Activated CD4-positive, alpha-beta T cell treated with anti-CD3 and anti-CD28 coated beads, Interleukin-2, amount 50 U/mL, for 4 hours (primary cell): ENCODE measurements around the gene TCFL5.
A peak's percentile ranks its signal among the peaks of the same experiment; 100 is the strongest.

Experiments used
- DNase-seq, 2 experiments: peaks; one replicate each; pipeline ENCODE4 v3.0.0-alpha.2; 2020

Gene TCFL5

DNA sequence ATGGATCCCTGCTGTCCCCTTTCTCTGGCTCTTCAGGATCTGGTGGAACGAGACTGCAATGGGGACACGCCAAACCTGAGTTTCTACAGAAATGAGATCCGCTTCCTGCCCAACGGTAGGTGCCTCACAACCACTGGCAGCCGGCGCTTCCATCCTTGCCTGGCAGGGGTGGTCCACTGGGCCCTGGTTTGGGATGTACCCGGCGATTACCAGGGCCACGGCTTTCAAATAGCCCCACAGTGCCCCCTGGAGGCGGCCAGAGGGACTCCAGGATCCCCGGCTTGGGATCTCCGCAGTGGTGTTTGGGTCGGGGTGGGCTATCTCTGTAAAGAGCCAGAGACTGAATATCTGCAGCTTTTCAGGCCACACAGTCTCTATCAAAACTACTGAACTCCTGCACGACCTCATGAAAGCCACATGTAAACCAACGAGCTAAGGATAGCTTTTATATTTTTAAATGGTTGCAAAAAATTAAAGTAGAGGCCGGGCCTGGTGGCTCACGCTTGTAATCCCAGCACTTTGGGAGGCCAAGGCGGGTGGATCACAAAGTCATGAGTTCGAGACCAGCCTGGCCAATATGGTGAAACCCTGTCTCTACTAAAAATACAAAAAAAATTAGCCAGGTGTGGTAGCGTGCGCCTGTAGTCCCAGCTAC is 53.3 kb downstream of the TCFL5 start:
- DNase-seq = peak; percentile 59 to 68

DNA sequence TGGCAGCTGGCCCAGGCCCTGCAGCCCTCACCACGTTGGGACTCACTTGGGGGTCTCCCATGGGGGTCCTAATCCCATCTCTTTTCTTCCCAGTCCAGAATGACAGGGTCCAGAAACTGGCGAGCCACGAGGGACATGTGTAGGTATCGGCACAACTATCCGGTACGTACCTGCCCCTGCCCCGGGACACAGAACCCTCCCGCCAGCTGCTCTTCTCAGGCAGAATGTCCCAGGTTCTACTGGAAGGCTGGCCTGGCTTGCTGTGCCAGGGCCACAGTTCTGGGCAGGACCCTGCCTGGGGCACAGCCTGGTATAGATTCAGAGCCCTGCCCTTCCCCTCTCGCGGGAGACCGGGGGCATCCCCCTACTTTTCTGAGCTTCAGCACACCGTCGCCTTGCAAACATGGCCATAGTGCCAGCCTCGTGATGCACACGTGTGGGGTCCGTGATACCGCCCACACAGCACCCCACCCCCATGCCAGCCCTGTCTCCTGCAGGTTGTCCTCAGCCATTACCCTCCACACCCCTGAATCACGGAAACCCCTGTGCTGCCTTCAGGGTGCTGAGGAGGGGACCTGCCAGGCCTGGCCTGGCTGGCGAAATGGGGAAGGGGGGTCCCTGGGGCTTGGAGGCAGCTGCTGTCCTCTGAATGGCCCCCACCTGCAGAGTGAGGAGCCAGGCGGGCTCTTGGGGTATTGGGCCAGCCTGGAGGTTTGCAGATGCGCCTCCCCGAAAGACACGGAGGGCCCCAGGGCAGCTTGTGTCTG is 54.0 kb downstream of the TCFL5 start:
- DNase-seq = no peak

DNA sequence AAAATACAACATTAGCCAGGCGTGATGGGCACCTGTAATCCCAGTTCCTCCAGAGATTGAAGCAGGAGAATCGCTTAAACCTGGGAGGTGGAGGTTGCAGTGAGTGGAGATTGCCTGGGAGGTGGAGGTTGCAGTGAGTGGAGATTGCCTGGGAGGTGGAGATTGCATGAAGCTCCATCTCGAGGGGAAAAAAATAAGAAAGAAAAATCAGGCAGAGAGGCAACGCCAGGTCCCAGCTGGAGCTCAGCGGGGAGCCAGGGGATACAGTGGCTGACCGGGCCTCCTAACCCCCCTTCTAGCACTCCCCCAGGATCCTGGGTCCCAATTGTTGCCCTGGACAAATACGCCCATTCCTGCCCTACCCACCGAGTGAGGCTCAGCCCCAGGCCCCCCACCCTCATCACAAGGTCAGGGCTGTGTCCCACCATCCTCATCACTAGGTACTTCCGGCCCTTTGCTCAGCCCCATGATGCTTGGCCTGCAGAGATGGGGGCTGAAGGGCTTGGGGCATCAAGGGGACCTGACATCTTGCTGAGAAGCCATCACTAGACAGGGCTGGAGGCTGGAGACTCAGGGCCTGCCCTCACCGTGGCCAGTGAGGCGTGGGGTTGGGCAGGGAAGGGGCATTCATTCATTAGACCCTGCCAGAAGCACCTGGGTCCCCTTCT is 55.1 kb downstream of the TCFL5 start:
- DNase-seq = no peak

DNA sequence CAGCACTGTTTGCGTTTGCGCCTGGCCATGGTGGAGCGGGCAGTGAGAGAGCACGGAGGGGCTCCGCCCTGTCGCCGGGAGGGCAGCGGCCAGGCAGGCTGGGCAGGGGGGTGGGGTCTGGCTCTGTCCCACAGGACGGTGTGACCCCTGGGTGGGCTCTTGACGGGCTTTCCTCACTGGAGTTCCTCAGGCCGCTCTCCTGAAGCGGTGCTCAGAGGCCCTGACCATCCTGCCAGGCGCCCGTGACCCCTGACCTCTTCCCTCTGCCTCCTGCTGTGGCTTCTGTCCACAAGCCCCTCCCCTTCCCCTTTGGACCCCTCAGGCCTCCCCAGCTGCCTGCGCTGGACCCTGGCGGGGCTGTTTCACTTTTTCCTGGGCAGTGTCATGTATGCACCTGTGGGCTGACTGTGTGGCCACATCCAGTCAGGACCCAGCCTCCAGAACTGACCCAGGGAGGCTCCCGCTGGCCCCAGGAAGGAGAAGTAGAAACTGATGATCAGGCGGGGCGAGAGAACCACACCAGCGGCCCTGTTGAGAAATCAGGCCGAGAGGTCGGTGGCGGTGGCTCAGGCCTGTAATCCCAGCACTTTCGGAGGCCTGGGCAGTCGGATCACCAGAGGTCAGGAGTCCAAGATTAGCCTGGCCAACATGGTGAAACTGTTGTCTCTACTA is 55.8 kb downstream of the TCFL5 start:
- no peak for DNase-seq

DNA sequence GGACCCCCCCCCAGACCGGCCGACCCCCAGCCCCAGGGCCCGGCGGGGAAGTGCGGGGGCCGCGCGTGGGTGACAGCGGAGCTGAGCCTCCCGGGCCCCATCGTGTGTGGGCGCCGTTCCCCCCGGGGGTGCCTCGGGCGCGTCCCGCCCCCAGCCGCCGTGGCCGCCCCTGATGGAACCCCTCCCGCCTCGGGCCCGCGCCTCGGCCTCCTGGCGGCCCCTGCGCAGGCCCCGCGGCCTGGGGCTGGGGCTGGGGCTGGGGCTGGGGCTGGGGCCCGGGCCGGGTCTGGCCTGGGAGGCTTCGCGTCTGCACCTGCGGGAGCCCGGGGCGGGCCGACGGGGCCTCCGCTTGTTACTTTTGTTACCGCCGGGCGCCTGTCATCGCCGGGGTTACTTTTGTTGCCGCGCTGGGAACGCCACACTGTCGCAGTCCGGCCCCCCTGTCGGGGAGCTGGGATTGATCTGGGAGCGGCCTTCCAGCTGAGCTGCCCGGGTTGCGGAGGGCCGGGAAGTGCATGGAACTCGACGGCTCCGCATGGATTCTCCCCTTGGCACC is 56.4 kb downstream of the TCFL5 start:
- DNase-seq = peak; percentile 50 to 57

DNA sequence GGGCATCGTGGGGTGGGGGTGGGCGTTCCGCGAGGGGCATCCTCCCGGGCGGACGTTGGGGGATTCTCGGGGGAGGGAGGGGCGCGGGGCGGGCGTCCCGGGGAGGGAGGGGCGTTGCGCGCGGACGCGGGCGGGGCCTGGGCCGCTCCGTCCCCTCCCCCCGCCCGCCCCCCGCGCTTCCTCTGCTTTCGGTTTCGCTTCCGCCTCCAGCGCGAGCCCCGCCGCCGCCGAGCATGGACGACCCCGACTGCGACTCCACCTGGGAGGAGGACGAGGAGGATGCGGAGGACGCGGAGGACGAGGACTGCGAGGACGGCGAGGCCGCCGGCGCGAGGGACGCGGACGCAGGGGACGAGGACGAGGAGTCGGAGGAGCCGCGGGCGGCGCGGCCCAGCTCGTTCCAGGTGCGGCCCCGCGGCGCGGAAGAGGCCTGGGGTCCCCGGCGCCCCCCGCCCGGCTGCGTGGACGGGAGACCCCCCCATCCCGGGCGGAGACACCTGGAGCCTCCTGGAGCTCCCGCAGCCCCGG is 56.9 kb downstream of the TCFL5 start, which contains the start of gene OGFR:
Gene OGFR (plus strand): TSS at position 209 of the 528 bp plus-strand sequence. CDS start 25 bp downstream, at position 234.
- peak; percentile 64 to 68 for DNase-seq

DNA sequence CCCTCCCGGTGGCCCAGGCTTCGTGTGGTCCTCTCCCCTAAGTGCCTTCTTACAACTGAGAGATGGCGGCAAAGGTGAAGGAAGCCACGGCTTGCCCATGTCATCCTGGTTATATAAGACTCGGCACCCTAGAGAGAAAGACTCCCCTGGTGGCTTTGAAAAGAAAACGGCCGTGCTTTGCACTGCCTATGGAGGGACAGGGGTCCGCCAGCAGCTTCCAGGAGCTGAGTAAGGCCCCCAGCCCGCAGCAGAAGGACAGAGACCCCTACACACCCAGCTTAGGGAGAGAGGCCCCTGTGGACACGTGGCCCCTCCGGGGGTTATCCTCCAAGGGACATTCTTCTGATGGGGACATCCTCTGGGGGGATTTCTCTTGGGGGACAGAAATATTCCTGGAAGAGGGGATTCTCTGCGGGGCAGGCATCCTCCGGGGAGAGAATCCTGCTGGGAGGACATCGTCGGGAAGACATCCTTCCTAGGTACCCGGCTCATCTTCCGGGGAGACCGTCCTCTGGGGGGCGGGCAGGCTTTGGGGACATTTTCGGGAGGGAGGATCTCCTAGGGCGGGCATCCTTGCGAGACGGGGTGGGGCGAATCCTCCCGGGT is 57.5 kb downstream of the TCFL5 start:
- no peak for DNase-seq

DNA sequence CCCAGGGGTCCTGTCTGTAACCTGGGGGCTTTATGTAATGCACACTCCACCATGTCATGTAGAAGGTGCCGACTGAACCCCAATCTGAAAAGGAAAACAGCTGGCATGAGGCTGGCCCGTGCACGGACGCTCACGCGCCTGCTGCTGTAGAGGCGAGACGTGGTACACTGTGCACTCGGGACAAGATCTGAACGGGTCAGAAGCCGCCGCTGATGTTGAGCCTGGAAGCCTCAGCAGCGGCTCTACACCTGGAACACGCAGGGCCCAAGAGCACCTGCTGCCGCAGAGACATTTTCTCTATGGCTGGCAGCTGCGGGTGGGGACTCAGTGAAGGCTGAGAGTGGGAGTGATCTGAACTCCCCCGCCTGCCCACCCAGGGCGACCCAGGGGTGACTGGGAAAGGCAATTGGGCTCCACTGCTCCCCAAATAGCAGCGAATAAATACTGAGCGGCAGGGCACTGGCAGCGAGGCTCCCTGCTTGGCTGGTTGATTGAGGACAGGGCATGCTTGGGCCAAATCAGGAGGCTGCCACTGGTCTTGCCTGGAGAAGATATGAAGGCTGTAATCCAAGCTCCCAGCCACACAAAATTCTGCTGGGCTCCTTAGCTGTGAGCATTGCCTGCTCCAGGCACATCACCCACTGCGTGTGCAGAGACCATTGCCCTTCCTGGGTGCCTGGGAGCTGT is 59.5 kb downstream of the TCFL5 start:
- no peak for DNase-seq

DNA sequence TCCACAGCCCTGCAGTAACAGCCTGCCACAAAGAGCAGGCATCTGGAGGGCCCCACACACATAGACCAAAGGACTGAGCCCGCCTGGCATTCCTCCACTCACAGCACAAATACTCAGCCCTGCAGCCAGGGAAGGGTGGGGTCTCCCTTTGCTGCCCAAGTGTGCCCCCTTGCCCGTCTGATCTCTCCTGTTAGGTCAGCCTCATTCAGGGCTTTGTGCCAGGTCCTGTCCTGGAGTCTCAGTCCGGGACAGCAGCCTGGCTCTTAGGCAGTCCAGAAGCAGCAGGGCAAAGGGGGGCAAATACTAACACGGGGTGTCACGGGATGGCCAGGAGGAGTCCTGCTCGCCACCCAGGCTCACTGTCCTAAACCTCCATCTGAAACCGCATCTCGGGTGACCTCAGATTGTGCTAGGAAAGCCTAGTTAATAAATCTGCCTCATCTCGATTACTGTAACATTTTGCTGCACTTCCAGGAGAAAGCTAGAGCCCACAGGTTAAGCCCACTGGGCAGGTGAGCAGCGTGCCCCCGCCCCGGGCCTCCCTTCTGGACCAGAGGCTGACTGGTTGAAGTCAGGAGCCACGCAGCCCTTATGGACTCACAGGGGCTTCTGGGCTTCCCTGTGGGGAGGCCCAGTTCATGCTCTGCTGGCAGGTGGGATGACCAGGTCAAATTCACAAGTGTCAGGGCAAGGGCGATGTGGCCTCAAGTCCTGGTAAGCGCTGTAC is 60.2 kb downstream of the TCFL5 start:
- DNase-seq = no peak

DNA sequence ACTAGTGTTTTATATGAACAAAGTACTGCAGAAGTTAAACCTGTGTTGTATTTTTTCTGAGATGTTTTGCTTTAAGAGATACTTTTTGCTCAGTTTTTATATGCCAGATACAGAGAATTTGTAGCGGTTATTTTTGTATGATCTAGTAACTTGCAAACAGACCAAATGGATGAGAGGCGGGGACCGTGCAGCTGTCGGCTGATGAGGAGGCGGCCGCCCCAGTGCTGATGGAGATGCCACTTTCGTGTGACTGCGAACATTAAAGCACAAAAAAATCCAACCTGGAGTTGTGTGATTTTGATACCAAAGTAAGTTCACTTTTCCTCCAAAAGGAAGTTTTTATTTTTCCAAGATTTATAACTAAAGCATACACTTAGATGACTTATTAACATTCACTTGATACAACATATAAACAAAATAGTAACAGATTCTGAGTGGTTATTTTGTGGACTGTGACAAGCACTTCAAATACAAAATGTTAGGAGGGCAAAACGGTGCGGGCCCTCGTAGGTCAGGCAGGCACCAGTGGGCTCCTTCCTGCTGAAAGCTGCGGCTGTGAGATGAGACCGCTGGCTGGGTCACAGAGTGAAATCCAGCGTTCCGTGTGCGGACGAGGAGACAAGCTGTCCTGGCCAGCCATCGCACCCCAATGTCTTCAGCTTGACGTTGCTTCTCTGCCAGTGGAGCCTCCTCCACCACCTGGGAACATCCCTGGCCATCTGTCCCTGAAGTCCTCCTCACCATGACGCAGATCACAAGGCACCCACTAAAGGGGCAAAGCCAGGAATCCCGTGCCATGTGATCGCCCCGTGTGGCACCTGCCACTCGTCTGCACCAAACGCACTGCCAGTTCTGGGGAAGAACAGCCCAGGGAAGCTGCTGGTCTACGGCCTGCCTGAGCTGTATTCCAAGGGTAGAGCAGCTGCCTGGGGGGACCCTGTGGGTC is 61.0 kb downstream of the TCFL5 start:
- DNase-seq = no peak

DNA sequence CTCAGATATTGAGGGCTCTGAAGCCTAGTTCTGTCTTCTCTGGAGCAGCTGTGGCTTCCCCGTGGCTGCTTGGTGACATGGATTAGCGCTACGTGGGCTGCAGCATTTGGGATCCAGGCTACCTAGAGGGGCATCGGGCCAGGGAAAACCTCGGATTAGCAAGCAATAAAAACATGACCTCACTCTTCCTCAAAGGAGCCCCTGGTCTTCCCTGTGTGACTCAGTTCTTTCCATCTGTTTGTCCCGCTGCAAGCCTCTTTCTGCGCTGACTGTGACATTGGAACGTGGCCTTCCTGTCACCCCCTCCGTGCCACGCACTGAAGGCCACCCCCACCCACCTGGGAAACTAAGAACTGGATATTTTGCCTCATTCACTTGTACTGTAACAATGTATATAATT is 61.7 kb downstream of the TCFL5 start:
- DNase-seq = no peak

DNA sequence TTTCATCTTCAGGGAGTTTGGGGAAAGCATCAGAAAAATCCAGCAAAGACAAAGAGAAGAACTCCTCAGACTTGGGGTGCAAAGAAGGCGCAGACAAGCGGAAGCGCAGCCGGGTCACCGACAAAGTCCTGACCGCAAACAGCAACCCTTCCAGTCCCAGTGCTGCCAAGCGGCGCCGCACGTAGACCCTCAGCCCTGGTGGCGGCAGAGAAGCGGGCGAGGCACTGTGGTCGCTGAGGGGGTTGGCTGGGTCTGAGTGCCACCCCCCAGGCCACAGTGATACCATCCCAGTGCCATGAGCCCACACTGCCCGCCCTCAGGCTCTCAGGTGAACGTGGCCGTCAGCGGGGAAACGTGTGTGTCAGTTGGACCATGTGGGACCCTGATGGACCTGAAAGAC is 62.2 kb downstream of the TCFL5 start:
- DNase-seq = no peak

DNA sequence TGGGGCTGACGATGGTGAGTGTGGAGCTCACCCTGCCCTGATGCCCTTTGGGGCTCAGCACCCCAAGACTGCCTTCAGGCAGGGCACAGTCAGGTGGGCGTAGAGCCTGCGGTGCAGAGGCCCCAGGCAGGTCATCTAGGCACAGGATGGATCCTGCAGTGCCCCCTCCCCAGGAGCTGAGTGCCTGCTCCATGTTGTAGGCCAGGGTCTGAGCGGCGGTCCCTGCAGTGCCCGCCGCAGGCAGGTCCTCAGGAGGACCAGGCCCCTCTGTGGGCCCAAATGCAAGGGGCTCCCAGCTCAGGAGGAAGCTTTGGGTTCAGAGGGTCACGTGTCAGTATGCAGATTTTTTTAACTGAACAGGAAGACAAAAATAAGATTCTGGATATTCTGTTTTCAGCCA is 62.6 kb downstream of the TCFL5 start:
- DNase-seq = no peak

DNA sequence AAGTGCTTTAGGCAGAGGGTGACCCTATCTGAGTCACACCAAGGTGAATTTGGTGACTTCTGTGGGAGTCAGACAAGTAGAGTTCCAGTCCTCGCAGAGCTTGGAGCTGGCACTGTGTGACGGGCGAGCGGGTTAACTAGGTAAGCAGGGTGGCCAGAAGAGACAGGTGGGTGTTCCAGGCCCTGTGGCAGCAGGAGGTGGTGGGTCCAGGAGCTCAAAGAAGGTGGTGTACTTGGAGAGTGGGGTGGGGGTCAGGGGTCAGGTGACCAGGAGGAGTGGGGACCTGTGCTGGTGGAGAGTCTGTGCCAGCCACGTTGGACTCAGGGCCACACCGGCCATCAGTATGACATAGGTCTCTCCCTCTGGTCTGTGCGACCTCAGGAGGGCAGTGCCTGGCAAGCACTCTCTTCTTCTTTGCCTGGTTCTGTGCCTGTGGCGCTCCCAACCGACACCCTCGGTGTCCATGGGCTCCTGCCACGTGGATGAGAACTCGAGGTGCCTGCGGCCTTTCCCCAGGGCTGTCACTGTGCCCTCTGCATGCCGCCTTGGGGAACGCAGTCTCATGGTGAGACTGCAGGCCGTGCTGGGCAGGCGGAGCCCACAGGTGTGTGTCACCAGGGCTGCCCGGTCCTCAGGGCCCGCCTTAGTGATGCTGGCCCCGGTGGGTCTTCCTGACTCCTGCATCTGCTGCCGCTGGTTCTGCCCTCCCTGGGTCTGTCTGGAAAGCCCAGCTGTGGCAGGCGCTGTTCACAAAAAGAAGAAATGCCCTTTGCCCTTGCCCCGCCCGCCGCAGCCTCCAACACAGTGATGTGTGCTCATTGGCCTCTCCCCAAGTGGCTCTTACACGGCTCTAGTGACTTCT is 63.7 kb downstream of the TCFL5 start:
- no peak for DNase-seq

DNA sequence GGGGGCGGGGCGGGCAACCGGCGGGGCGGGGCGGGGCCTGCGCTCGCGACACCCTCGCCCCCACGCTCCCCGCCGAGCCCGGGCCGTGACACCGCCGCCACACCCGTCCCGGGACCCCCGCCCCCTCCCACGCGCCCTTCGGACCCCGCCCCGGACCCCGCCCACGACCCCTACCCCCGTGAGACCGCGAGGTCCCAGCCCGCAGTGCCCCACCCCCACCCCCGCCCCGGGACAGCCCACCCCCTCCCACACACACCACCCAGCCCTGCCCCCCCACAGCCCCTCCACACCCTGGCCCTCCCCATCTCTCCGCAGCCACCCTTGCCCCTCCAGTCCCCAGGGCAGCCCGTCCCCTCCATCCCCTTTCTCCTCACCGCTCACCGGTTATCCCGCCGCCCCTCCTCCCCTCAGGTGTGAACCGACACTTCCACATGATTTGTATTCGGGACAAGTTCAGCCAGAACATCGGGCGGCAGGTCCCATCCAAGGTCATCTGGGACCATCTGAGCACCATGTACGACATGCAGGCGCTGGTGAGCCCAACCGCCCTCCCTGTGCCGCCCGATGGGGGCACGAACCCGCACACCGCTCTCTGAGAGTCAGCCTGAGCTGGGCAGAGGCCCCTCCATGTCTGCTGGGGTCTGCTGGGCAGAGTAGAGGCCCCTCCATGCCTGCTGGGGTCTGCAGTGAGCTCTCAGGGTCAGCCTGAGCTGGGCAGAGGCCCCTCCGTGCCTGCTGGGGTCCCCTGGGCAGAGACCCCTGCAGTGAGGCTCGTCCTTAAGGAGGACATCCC is 64.7 kb downstream of the TCFL5 start:
- no peak for DNase-seq

DNA sequence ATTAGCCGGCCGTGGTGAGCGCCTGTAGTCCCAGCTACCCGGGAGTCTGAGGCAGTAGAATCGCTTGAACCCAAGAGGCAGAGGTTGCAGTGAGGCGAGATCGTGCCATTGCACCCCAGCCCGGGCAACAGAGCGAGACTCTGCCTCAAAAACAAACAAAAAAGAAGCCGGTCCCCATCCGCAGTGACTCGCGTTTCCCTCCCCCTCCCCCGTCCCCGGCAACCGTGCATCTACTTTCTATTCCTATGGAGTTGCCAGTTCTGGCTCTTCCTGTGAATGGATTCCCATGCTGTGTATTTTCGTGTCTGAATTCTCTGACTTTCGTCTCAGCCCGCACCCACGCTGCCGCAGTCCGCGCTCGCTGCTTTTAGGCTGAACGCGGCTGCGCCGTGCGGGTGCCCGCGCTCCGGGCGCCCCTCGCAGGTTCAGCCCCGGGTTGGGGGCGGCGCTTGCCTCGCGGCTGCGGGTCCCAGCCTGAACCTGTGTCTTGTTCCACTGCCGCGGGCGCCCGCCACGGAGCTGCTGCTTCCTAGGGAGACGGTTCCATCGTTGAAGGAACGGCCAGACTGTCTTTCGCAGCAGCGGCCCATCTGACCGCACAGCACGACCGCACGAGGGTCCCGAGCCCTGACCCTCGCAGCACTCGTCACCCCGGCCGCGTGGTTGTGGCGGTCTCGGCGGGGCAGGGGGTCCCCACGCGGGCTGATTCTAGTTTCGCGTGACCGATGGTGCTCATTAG is 66.4 kb downstream of the TCFL5 start:
- peak; percentile 54 to 63 for DNase-seq
